Heart left ventricle (tissue), 13 donors: ENCODE data around the gene TSSK3.

ENCODE experiments used
- CTCF ChIP-seq, 12 donors: fragments of 200-600 bp; sonication (generic) in 4 of 12; IDR thresholded peaks; one replicate each; pipeline versions ENCODE4 v1.5.0 to v1.8.0; 2018 to 2022; ENCODE audit warnings: antibody characterized with exemption in 12 of 12, mild to moderate bottlenecking in 5 of 12
- POLR2A ChIP-seq, 2 donors: fragments of 450-650 bp; IDR thresholded peaks; one replicate each; pipeline ENCODE4 v1.6.1; 2017; ENCODE audit warnings: antibody characterized with exemption in 2 of 2, mild to moderate bottlenecking in 2 of 2, moderate library complexity in 2 of 2
- donor health status: ischemic (EF 13 %, LVEDD 7.1; RV severe dilation, severe dysfunction).
- donor health status: DM: no; HTN: yes; CAD: no.
- donor health status: DM: no; HTN: no; CAD: no.
- donor health status: ischemic (EF 25% LVEDD 6.9; RV normal size, moderate dysfunction).
- donor health status: ischemic (EF 25% LVEDD 5.7; RV mildly dilated, moderate dysfunction).
- donor health status: ischemic (EF 35%, LVEDD 5.7; RV mildly dilated, moderate dysfunction).
- donor health status: nonischemic (EF 11% LVEDD 7.7; RV severe dilation, severe dysfunction).
- donor health status: DM: yes; HTN: yes; CAD: no.
- donor health status: PGD.
- donor health status: ischemic (EF 29% LVEDD 5.4; RV normal size, mild dysfunction).
- donor health status: nonischemic (EF 23%, LVEDD 6.1; RV moderate dilation, normal function).

- TF ChIP-seq CTCF (IDR thresholded peaks at IDR 0.05): no peak
- TF ChIP-seq POLR2A (IDR thresholded peaks at IDR 0.05): no peak
Observed at GRCh38 chr1:32357614-32358013, 4.7 kb upstream of the TSSK3 start.
